IPS-18c (cell line): ENCODE measurements around the gene XNDC1N.
"Not testable (repeated sequence)": the region's sequence is repeated elsewhere in the genome, so short reads cannot be mapped to it uniquely, and the experiment has no call there.

Experiments used
- H3K4me3 ChIP-seq: 2 replicates; pipeline ENCODE4 v1.7.0; 2013; ENCODE audit warnings: low read depth, mild to moderate bottlenecking, low read length, moderate library complexity; ENCODE audit not compliant: insufficient read depth
- H3K9me3 ChIP-seq: one replicate; pipeline ENCODE4 v1.6.1; 2013; ENCODE audit warnings: mild to moderate bottlenecking, low read length, moderate library complexity; ENCODE audit not compliant: control insufficient read depth, insufficient read depth

Gene XNDC1N

DNA sequence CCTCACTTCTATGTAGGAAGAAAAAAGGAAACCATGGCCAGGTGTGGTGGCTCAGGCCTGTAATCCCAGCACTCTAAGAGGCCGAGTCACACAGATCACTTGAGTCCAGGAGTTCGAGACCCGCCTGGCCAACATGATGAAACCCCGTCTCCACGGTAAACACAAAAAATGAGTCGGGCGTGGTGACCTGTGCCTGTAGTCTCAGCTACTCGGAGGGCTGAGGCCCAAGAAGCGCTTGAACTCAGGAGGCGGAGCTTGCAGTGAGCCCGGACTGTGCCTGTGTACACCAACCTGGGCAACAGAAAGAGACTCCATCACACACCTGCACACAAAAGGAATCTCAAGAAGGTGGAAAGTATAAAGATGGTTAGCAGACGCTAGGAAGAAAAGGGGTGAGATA, 32.4 kb downstream of the XNDC1N start:
- no peak overlapping the region for H3K4me3 ChIP-seq
- no peaks in the 10 kb centered on the region for H3K9me3 ChIP-seq

DNA sequence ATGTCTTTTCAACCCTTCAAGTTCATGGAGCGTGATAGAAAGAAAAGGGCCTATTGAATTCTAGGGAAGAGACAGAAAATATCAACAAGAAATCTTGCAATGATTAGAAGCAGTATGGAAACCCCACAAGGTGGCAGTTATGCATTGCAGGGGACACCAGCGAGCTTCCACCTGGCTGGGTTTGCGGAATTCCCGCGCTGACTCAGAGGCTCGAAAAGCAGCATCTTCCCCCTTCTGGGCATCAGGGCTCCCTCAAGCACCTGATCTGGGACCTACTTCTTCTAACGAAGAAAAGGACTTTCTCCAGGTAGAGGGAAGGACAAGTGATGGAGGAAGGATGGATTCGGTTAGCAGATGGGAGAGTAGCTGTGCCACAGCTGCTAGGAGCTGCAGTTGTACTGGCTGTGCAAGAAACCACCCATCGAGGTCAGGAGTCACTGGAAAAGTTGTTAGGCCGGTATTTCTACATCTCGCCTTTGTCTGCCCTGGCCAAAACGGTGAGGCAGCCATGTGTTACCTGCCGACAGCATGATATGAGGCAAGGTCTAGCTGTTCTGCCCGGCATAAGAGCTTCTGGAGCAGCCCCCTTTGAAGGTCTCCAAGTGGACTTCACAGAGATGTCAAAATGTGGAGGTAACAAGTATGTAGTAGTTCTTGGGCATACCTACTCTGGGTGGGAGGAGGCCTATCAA, 39.1 kb downstream of the XNDC1N start:
- not testable (repeated sequence) for H3K4me3 ChIP-seq, H3K9me3 ChIP-seq

DNA sequence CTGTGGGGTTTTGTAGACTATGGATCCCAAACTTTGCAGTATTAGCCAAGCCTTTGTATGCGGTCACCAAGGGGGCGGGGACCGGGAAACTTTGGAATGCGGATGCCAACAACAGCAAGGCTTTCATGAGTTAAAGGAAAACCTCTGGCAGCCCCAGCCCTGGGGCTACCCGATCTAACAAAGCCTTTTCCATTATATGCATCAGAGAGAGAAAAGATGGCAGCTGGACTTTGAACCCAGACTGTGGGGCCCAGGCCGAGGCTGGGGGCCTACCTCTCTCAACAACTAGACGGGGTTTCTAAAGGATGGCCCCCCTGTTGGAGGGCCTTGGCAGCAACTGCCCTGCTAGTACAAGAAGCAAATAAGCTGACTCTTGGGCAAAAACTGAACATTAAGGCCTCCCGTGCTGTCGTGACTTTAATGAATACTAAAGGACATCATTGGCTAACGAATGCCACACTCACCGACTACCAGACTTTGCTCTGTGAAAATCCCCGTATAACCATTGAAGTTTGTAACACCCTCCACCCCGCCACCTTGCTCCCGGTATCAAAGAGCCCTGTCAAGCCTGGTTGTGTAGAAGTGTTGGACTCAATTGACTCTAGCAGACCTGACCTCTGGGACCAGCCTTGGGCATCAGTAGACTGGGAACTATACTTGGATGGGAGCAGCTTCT, 39.9 kb downstream of the XNDC1N start:
- not testable (repeated sequence) for H3K4me3 ChIP-seq, H3K9me3 ChIP-seq

DNA sequence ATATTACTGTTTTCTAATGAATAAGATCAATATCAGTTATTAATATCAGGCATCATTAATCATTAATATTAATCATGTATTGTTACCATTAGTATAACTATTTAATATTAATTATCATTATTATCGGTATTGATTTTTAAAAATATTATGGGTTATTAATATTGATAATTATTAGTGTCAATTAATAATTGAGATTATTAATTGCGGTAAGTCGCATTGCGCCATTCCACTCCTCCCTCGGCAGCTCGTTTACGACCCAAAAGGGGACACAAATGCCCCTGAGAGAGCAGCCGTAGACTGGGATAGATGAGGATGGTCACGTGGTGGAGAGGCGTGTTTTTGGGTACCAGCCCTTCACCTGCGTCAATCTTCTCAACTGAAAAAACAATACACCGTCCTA, 42.6 kb downstream of the XNDC1N start:
- H3K4me3 ChIP-seq, H3K9me3 ChIP-seq: not testable (repeated sequence)
